HuH-7 (cell line): ENCODE results near the gene ADARB1.

ENCODE experiments used
- DNase-seq: peaks from one replicate; pipeline ENCODE4 v3.0.0; 2011; ENCODE audit warnings: low spot score

Gene ADARB1

GRCh38 chr21:45266518-45267389 is 192.4 kb downstream of the ADARB1 start:
- DNase-seq = no peak

GRCh38 chr21:45267390-45267760 is 193.0 kb downstream of the ADARB1 start:
- no peak for DNase-seq

- DNase-seq = no peak
These were observed 195.5 kb downstream of the ADARB1 start for GRCh38 chr21:45269861-45270260.

- no peak for DNase-seq
These were observed 196.0 kb downstream of the ADARB1 start for GRCh38 chr21:45270306-45270821.
